ENCODE data around the gene EIF3K.
A peak's percentile ranks its signal among the peaks of the same experiment; 100 is the strongest.

Gene EIF3K

GRCh38 chr19:38670921-38671398 lies 52.0 kb downstream of the EIF3K start:
- Histone ChIP-seq H3K9ac (ENCODE audit: low read depth, low read length) (no peak overlapping the region), H3K4me1 (ENCODE audit: insufficient read depth, low read length) (peaks cover 13% of the 10 kb centered on the region), H3K36me3 (ENCODE audit: insufficient read depth, low read length) (peaks cover 6% of the 10 kb centered on the region), H2AFZ (ENCODE audit: low read depth, low read length) (no peak overlapping the region), H3K27ac (ENCODE audit: low read length) (0 out of 2 replicates have a peak overlapping the region, but pooled peaks have one; percentile 22), H3K79me2 (ENCODE audit: insufficient read depth, low read length) (peaks cover 87% of the 10 kb centered on the region), H4K20me1 (ENCODE audit: insufficient read depth, low read length) (peaks cover 75% of the 10 kb centered on the region), H3K9me3 (ENCODE audit: insufficient read depth, low read length, severe bottlenecking) (no peaks in the 10 kb centered on the region), H3K27me3 (ENCODE audit: insufficient read depth, low read length, poor library complexity) (no peaks in the 10 kb centered on the region), H3K4me2 (ENCODE audit: insufficient read depth, low read length) (no peak overlapping the region), H3K4me3 (ENCODE audit: low read depth in 1 of 2, low read length in 2 of 2) (no peak overlapping the region)
- DNase-seq, result no peak
- no peak for TF ChIP-seq EZH2 (IDR thresholded peaks at IDR 0.05; ENCODE audit: borderline replicate concordance, low read depth, low read length, severe bottlenecking)
- TF ChIP-seq CTCF (IDR thresholded peaks at IDR 0.05; ENCODE audit: borderline replicate concordance, extremely low read depth, low read length, poor library complexity, severe bottlenecking), result no peak
- no peak for ATAC-seq (ENCODE audit: insufficient read depth, low read depth)

GRCh38 chr19:38671654-38672053 lies 52.7 kb downstream of the EIF3K start:
- peaks cover 9% of the 10 kb centered on the region for H3K4me1 ChIP-seq (ENCODE audit: insufficient read depth, low read length)
- H3K79me2 ChIP-seq (ENCODE audit: insufficient read depth, low read length), result peaks cover 87% of the 10 kb centered on the region
- no peaks in the 10 kb centered on the region for H3K27me3 ChIP-seq (ENCODE audit: insufficient read depth, low read length, poor library complexity)
- ATAC-seq (ENCODE audit: insufficient read depth, low read depth) (no peak), DNase-seq (no peak)
- H3K4me2 ChIP-seq (ENCODE audit: insufficient read depth, low read length), result no peak overlapping the region
- no peak overlapping the region for H2AFZ ChIP-seq (ENCODE audit: low read depth, low read length)
- no peaks in the 10 kb centered on the region for H3K9me3 ChIP-seq (ENCODE audit: insufficient read depth, low read length, severe bottlenecking)
- TF ChIP-seq CTCF (IDR thresholded peaks at IDR 0.05; ENCODE audit: borderline replicate concordance, extremely low read depth, low read length, poor library complexity, severe bottlenecking) (no peak), EZH2 (IDR thresholded peaks at IDR 0.05; ENCODE audit: borderline replicate concordance, low read depth, low read length, severe bottlenecking) (no peak)
- no peak overlapping the region for H3K9ac ChIP-seq (ENCODE audit: low read depth, low read length)
- H3K4me3 ChIP-seq (ENCODE audit: low read depth in 1 of 2, low read length in 2 of 2), result no peak overlapping the region
- H4K20me1 ChIP-seq (ENCODE audit: insufficient read depth, low read length), result peaks cover 75% of the 10 kb centered on the region
- peaks cover 12% of the 10 kb centered on the region for H3K36me3 ChIP-seq (ENCODE audit: insufficient read depth, low read length)
- H3K27ac ChIP-seq (ENCODE audit: low read length), result no peak overlapping the region

- Histone ChIP-seq H3K79me2 (ENCODE audit: insufficient read depth, low read length) (peaks cover 87% of the 10 kb centered on the region), H3K9me3 (ENCODE audit: insufficient read depth, low read length, severe bottlenecking) (no peaks in the 10 kb centered on the region), H2AFZ (ENCODE audit: low read depth, low read length) (no peak overlapping the region), H3K4me3 (ENCODE audit: low read depth in 1 of 2, low read length in 2 of 2) (no peak overlapping the region), H4K20me1 (ENCODE audit: insufficient read depth, low read length) (peaks cover 75% of the 10 kb centered on the region), H3K36me3 (ENCODE audit: insufficient read depth, low read length) (peaks cover 12% of the 10 kb centered on the region; the same call in 1 of the 2 replicates), H3K4me1 (ENCODE audit: insufficient read depth, low read length) (peaks cover 8% of the 10 kb centered on the region), H3K4me2 (ENCODE audit: insufficient read depth, low read length) (no peak overlapping the region), H3K27ac (ENCODE audit: low read length) (no peak overlapping the region), H3K9ac (ENCODE audit: low read depth, low read length) (no peak overlapping the region), H3K27me3 (ENCODE audit: insufficient read depth, low read length, poor library complexity) (no peaks in the 10 kb centered on the region)
- no peak for ATAC-seq (ENCODE audit: insufficient read depth, low read depth)
- no peak for TF ChIP-seq CTCF (IDR thresholded peaks at IDR 0.05; ENCODE audit: borderline replicate concordance, extremely low read depth, low read length, poor library complexity, severe bottlenecking)
- TF ChIP-seq EZH2 (IDR thresholded peaks at IDR 0.05; ENCODE audit: borderline replicate concordance, low read depth, low read length, severe bottlenecking), result no peak
- no peak for DNase-seq
Measured at GRCh38 chr19:38673030-38673429, 54.0 kb downstream of the EIF3K start.
